ENCODE measurements around the gene PTCH1.

GRCh38 chr9:95493402-95493801 lies 23.4 kb downstream of the PTCH1 start:
- TF ChIP-seq EZH2phosphoT487 (IDR thresholded peaks at IDR 0.05; ENCODE audit: borderline replicate concordance): no peak
- TF ChIP-seq SIN3A (IDR thresholded peaks at IDR 0.05; ENCODE audit: low read depth): no peak
- TF ChIP-seq POLR2A (IDR thresholded peaks at IDR 0.05; ENCODE audit: borderline replicate concordance, extremely low read depth, insufficient read depth, insufficient read length): no peak
- TF ChIP-seq CTCF (IDR thresholded peaks at IDR 0.05 in 2 of 3, conservative IDR thresholded peaks at IDR 0.05 in 1 of 3; ENCODE audit: borderline replicate concordance in 1 of 3, insufficient read depth in 1 of 3, low read depth in 2 of 3, low read length in 2 of 3): no peak
- TF ChIP-seq REST (IDR thresholded peaks at IDR 0.05; ENCODE audit: low read depth): no peak
- no peak for TF ChIP-seq ZNF274 (IDR thresholded peaks at IDR 0.05; ENCODE audit: low read depth, low read length)
- no peak for TF ChIP-seq RAD21 (IDR thresholded peaks at IDR 0.05; ENCODE audit: low read depth)
- no peak for TF ChIP-seq POLR2AphosphoS5 (IDR thresholded peaks at IDR 0.05; ENCODE audit: low read depth, low read length)
- no peak for TF ChIP-seq JUND (IDR thresholded peaks at IDR 0.05)
- TF ChIP-seq EZH2 (IDR thresholded peaks at IDR 0.05): no peak
- TF ChIP-seq CEBPB (IDR thresholded peaks at IDR 0.05; ENCODE audit: low read depth): no peak

Data from HCT116 (cell line).